OCI-LY3 (cell line): ENCODE results near the gene IWS1.

Experiments
- H2AFZ ChIP-seq: fragments of 200-600, 300-600 bp; shearing (Covaris generic); 2 replicates; pipeline ENCODE4 v1.6.0; 2014; ENCODE audit warnings: antibody characterized with exemption, low read depth, low read length
- H3K27ac ChIP-seq: fragments of 200-600, 300-600 bp; sonication (generic); 2 replicates; pipeline ENCODE4 v1.5.1; 2014; ENCODE audit warnings: mild to moderate bottlenecking, low read length, moderate library complexity, mixed read lengths
- H3K27me3 ChIP-seq: fragments of 200-600, 300-600 bp; sonication (generic); 2 replicates; pipeline ENCODE4 v1.6.1; 2014; ENCODE audit warnings: low read depth, low read length, mixed read lengths
- H3K36me3 ChIP-seq: fragments of 200-600, 300-600 bp; sonication (generic); replicated peaks from 2 replicates; pipeline ENCODE3; 2014; ENCODE audit warnings: low read depth, low read length, mixed read lengths
- H3K4me1 ChIP-seq: fragments of 300-600, 200-600 bp; sonication (generic); 2 replicates; pipeline ENCODE4 v1.6.1; 2014; ENCODE audit warnings: low read length, mixed read lengths
- H3K4me2 ChIP-seq: fragments of 200-600, 300-600 bp; sonication (generic); 2 replicates; pipeline ENCODE4 v1.6.1; 2014; ENCODE audit warnings: low read length, mixed read lengths
- H3K4me3 ChIP-seq: fragments of 300-600, 200-600 bp; sonication (generic); 2 replicates; pipeline ENCODE4 v1.5.1; 2014; ENCODE audit warnings: antibody characterized with exemption, mild to moderate bottlenecking, low read length, moderate library complexity
- H3K79me2 ChIP-seq: fragments of 300-600, 200-600 bp; shearing (Covaris generic); 2 replicates; pipeline ENCODE4 v1.6.1; 2014; ENCODE audit warnings: mild to moderate bottlenecking, low read length, mixed read lengths
- H3K9ac ChIP-seq: fragments of 300-600, 200-600 bp; shearing (Covaris generic); 2 replicates; pipeline ENCODE4 v1.6.0; 2014; ENCODE audit warnings: mild to moderate bottlenecking, low read length, moderate library complexity
- H3K9me3 ChIP-seq: fragments of 200-600, 300-600 bp; shearing (Covaris generic); 2 replicates; pipeline ENCODE4 v1.6.1; 2014; ENCODE audit warnings: low read length, mixed read lengths; ENCODE audit not compliant: insufficient read depth
- H4K20me1 ChIP-seq: fragments of 200-600, 300-600 bp; sonication (generic); 2 replicates; pipeline ENCODE4 v1.6.1; 2016; ENCODE audit warnings: low read length, mixed read lengths; ENCODE audit not compliant: insufficient read depth
- EZH2phosphoT487 ChIP-seq: fragments of 200-600 bp; shearing (Covaris generic); IDR thresholded peaks from 2 replicates; pipeline ENCODE4 v1.6.1; 2018; ENCODE audit warnings: antibody characterized with exemption, mixed run types, low read depth
- TF ChIP-seq, protein P1 (sequence below): fragments of 200-600, 300-600 bp; sonication (generic); IDR thresholded peaks from 2 replicates; pipeline ENCODE4 v1.5.1; 2014; ENCODE audit warnings: antibody characterized with exemption, low read length, low read depth

The IWS1 gene

GRCh38 chr2:127514076-127514475, 12.2 kb downstream of the IWS1 start:
- H3K27ac ChIP-seq, result no peak overlapping the region
- peaks cover 60% of the 10 kb centered on the region for H3K36me3 ChIP-seq
- H3K27me3 ChIP-seq, result no peaks in the 10 kb centered on the region
- no peak for TF ChIP-seq EZH2phosphoT487
- TF ChIP-seq, protein P1, sequence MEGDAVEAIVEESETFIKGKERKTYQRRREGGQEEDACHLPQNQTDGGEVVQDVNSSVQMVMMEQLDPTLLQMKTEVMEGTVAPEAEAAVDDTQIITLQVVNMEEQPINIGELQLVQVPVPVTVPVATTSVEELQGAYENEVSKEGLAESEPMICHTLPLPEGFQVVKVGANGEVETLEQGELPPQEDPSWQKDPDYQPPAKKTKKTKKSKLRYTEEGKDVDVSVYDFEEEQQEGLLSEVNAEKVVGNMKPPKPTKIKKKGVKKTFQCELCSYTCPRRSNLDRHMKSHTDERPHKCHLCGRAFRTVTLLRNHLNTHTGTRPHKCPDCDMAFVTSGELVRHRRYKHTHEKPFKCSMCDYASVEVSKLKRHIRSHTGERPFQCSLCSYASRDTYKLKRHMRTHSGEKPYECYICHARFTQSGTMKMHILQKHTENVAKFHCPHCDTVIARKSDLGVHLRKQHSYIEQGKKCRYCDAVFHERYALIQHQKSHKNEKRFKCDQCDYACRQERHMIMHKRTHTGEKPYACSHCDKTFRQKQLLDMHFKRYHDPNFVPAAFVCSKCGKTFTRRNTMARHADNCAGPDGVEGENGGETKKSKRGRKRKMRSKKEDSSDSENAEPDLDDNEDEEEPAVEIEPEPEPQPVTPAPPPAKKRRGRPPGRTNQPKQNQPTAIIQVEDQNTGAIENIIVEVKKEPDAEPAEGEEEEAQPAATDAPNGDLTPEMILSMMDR, result no peak
- H2AFZ ChIP-seq, result no peak overlapping the region
- H3K4me2 ChIP-seq, result no peak overlapping the region
- H3K4me1 ChIP-seq, result peaks cover under 1% of the 10 kb centered on the region; the same call in 1 of the 2 replicates
- H3K9me3 ChIP-seq, result no peaks in the 10 kb centered on the region
- H3K4me3 ChIP-seq, result no peak overlapping the region
- peaks cover 100% of the 10 kb centered on the region for H3K79me2 ChIP-seq
- no peak overlapping the region for H3K9ac ChIP-seq
- peaks cover 77% of the 10 kb centered on the region for H4K20me1 ChIP-seq

DNA sequence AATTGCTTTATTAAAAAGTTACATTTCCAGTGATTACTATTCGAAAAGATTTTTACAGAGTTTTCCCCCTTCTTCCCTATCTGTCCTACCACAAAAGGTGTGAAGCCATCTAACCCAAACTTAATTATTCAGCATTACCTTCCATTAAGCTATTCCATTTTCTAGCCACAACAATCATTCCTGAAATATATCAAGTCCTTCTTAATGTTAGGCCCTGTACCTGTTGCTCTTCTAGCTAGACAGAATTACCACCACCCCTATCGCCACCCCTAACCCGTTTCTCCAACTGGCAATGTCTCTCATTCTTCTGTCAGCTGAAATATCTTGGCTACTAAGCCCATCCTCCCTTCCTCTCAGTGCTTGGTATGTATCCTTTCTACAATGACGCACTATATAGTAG, 13.9 kb downstream of the IWS1 start:
- Histone ChIP-seq H3K9ac (no peak overlapping the region), H4K20me1 (peaks cover 86% of the 10 kb centered on the region), H3K27ac (no peak overlapping the region), H3K4me1 (peaks cover 10% of the 10 kb centered on the region), H3K9me3 (no peaks in the 10 kb centered on the region), H2AFZ (no peak overlapping the region), H3K79me2 (peaks cover 100% of the 10 kb centered on the region), H3K4me2 (no peak overlapping the region), H3K36me3 (peaks cover 54% of the 10 kb centered on the region), H3K27me3 (no peaks in the 10 kb centered on the region), H3K4me3 (no peak overlapping the region)
- TF ChIP-seq, protein P1, result no peak
- TF ChIP-seq EZH2phosphoT487, result no peak

DNA sequence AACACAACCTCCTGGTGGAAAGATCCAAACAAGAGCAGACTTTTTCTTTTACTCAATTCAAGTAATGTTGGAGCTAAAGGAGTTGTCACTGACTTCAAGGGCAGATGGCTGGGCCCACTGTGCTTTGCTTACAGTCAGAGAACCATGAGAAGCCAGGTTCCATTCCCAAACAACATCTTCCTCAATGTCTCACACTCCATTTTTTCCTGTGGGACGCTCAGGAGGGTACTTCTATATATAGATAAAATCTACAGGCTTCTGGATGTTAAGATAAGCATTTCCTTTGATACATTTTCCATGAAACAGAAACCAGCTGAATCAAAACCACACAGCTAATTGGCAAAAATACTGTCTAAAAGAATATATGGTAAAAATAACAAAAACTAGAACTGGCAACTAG, 14.4 kb downstream of the IWS1 start:
- Histone ChIP-seq H3K79me2 (peaks cover 100% of the 10 kb centered on the region), H2AFZ (no peak overlapping the region), H3K36me3 (peaks cover 50% of the 10 kb centered on the region), H3K27ac (no peak overlapping the region), H4K20me1 (peaks cover 84% of the 10 kb centered on the region), H3K4me2 (no peak overlapping the region), H3K27me3 (no peaks in the 10 kb centered on the region), H3K4me1 (peaks cover 10% of the 10 kb centered on the region), H3K4me3 (no peak overlapping the region), H3K9me3 (no peaks in the 10 kb centered on the region), H3K9ac (no peak overlapping the region)
- TF ChIP-seq, protein P1, result no peak
- TF ChIP-seq EZH2phosphoT487, result no peak

GRCh38 chr2:127511090-127511695, 15.1 kb downstream of the IWS1 start:
- Histone ChIP-seq H3K9me3 (no peaks in the 10 kb centered on the region), H3K79me2 (peaks cover 100% of the 10 kb centered on the region), H3K36me3 (peaks cover 45% of the 10 kb centered on the region), H2AFZ (no peak overlapping the region), H3K27ac (no peak overlapping the region), H4K20me1 (peaks cover 76% of the 10 kb centered on the region), H3K27me3 (no peaks in the 10 kb centered on the region), H3K9ac (no peak overlapping the region), H3K4me2 (no peak overlapping the region), H3K4me3 (no peak overlapping the region), H3K4me1 (peaks cover 10% of the 10 kb centered on the region)
- TF ChIP-seq, protein P1, result no peak
- TF ChIP-seq EZH2phosphoT487, result no peak
